SU-DHL-6 (cell line): ENCODE data around the gene SIGLEC6.

Experiments
- CTCF ChIP-seq: fragments of 200-600 bp; sonication (generic); IDR thresholded peaks from one replicate; pipeline ENCODE4 v1.5.1; 2017; ENCODE audit warnings: antibody characterized with exemption, mild to moderate bottlenecking, low read length, moderate library complexity; ENCODE audit not compliant: insufficient read depth, poor library complexity, severe bottlenecking
- EZH2phosphoT487 ChIP-seq: fragments of 200-600 bp; sonication (generic), shearing (Covaris generic); conservative IDR thresholded peaks from 2 replicates; pipeline ENCODE4 v1.6.1; 2018; ENCODE audit warnings: mild to moderate bottlenecking, antibody characterized with exemption, low read length, moderate library complexity, mixed read lengths

GRCh38 chr19:51548891-51549305 is 17.4 kb upstream of the SIGLEC6 start:
- TF ChIP-seq CTCF: no peak
- TF ChIP-seq EZH2phosphoT487: no peak
